HT-29 (cell line): ENCODE data around the gene TECPR1. TPM values are rescaled to one million over a fixed set of nuclear protein-coding genes. Genes with fewer than 3 reads are reported as not detected.

Experiments used
- DNase-seq: peaks from one replicate; pipeline ENCODE4 v3.0.0-alpha.2; 2015; ENCODE audit warnings: low spot score
- total RNA-seq: library from RNA; depleted of rRNA; stranded (reverse); fragments of >200 nt; shearing (Covaris generic); gene quantifications from 2 replicates; pipeline ENCODE4 v1.2.3, GENCODE V29; 2014; rRNA removed

The TECPR1 gene
- 36.2 and 47.6 TPM in 2 replicates for total RNA-seq

GRCh38 chr7:98251601-98252424 is at the start of gene TECPR1:
TECPR1 (minus strand) TSS chr7:98252232; CDS start chr7:98246146, 6,086 bp downstream.
- peak; percentile 98 for DNase-seq

DNA sequence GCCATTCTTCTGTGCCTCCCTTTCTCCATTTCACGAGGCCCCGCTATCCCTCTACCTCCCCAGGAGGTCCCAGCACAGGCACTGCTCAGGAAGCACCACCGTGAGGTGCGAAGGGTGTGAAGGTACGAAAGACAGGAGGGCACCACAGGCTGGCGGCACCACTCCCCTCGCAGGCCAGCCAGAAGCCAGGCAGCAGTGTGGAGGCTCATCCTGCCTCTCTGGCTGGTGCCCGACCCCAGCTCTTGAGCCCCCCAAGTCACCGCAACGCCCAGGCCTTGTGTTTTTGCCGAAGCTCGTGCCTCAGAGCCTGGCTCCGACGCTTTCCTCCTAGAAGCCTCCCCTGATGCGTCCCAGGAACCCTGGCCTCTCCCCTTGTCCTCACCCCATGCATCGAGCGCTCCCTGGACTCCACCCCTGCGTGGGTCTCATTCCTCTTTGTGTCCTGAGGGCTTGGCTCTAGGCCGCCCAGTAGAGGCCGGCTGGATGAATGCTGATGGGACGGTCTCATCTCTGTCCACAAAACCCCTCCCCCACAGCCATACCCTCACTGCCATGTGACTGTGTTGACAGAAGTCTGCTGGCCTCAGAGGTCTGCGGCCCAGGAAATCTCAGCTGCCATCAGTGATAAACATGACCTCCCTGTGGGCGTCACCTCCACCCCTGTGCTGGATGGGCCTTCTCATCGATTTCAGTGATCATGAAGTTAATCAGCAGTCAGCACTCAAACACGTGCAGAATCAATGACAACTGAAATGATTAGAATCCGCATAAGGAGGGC is 48.8 kb upstream of the TECPR1 start:
- DNase-seq: no peak

DNA sequence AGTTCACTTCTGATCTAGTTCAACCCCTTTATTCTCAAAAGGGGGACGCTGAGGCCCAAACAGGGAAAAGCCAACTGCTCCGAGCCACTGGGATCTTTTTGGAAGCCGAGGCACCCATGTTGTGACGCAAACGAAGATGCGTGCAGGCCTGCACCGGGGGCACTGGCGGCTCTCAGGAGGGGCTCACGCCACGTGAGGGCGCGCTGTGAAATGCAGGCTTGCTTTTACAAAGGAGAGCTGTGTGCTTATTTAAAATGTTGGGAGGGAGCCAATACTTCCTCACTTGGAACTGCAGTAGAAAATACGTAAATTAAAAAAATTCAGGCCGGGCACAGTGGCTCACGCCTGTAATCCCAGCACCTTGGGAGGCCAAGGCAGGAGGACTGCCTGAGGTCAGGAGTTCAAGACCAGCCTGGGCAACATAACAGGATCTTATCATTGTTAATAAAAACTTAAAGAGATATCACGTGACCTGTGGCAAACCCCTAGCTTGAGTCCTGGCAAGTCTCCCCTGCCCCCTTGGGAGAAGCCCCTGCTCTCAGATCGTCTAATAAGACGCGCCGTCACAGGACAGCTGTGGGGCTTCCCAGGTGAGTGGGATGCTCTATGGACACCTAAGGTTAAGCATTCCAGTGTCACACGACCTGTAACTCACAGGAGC is 45.7 kb upstream of the TECPR1 start:
- no peak for DNase-seq

- no peak for DNase-seq
These were observed 44.8 kb upstream of the TECPR1 start for GRCh38 chr7:98296833-98297232.

GRCh38 chr7:98295467-98296192 is 43.6 kb upstream of the TECPR1 start:
- no peak for DNase-seq

GRCh38 chr7:98294798-98295382 is 42.9 kb upstream of the TECPR1 start:
- DNase-seq: peak; percentile 84

DNA sequence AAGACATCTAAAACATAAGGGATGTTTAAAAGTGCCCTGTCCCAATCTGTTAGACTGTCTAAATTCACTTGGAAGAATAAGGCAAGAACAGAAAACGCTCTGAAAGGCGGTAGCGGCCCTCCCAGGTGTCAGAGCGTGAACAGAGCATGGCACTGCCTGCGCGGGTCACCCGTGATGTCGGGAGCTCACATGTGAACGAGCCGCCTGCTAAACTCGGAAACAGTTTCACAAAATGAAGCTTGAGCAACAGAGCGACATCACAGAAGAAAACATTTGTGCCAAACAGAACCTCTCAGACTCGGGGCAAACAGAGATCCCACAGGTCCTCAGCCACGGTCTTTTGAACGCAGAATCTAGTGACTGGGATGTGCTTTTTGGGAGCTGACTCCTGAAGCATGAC is 42.3 kb upstream of the TECPR1 start:
- no peak for DNase-seq

- DNase-seq: no peak
These were observed 41.7 kb upstream of the TECPR1 start for GRCh38 chr7:98293746-98294145.

GRCh38 chr7:98293265-98293664 is 41.2 kb upstream of the TECPR1 start:
- DNase-seq: no peak

DNA sequence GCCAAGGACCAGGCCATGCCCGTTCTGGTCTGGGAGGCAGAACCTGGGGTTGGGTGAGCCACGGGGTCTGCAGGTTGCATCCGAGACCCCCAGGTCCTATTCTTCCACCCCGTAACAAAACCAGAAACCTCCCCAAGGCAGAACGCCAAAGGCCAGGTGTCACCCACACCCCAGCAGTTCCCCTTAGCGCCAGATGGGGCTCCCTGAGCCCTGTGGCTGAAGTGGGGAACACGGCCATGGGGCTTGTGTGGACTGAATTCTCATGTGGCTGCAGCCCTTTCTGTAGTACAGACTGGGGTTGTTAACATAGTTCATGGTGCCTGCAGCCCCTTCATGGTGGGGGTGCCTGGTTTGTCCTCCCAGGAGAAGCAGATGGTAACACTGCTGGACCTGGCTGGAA is 39.7 kb upstream of the TECPR1 start:
- DNase-seq: peak; percentile 34

- no peak for DNase-seq
These were observed 37.4 kb upstream of the TECPR1 start for GRCh38 chr7:98289333-98289875.

- no peak for DNase-seq
These were observed 36.2 kb upstream of the TECPR1 start for GRCh38 chr7:98288064-98288823.

DNA sequence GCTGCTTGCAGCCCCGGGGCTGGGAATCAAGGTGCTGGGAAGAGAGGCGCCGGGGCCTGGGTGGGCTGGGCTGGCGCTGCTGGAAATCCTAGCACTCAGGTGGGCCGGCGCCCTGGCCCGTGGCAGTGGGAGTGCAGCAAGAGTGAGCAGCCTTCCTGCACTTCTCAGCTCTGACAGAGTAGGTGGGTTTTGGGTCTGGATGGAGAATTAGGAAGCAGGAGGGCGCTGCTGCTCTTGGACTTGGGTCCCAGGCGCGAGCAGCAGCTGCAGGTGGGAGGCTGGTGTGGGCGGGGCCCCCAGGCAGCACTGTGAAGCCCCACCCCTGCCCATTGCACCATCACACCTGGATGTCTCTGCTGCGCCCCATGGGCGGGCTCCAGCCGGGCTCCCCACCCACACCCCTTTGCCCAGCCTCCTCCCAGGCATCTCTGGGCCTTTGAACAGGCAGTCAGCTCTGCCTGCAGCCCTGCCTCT is 35.5 kb upstream of the TECPR1 start:
- peak; percentile 96 for DNase-seq

- DNase-seq: no peak
These were observed 34.9 kb upstream of the TECPR1 start for GRCh38 chr7:98286701-98287485.

DNA sequence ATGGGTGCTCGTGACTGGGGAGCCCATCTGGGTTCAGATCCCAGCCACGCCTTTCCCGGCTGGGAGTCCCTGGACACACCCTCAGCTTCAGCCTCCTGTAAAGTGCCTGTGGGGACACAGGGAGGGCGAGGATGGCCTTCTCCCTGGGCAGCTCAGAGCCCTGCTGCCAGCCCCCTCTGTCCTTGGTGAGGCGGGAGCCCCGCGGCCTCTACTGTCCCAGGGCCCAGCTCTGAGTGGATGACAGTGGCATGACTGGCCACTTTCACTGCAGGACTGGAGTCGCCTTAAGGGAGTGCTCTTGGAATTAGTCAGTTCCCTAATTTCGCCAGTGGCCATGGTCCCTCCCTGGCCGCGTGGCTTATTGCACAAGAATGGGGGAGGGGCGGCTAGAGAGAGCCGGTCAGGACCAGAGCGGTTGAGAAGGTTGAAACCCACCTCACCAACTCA is 34.1 kb upstream of the TECPR1 start:
- peak; percentile 41 for DNase-seq

DNA sequence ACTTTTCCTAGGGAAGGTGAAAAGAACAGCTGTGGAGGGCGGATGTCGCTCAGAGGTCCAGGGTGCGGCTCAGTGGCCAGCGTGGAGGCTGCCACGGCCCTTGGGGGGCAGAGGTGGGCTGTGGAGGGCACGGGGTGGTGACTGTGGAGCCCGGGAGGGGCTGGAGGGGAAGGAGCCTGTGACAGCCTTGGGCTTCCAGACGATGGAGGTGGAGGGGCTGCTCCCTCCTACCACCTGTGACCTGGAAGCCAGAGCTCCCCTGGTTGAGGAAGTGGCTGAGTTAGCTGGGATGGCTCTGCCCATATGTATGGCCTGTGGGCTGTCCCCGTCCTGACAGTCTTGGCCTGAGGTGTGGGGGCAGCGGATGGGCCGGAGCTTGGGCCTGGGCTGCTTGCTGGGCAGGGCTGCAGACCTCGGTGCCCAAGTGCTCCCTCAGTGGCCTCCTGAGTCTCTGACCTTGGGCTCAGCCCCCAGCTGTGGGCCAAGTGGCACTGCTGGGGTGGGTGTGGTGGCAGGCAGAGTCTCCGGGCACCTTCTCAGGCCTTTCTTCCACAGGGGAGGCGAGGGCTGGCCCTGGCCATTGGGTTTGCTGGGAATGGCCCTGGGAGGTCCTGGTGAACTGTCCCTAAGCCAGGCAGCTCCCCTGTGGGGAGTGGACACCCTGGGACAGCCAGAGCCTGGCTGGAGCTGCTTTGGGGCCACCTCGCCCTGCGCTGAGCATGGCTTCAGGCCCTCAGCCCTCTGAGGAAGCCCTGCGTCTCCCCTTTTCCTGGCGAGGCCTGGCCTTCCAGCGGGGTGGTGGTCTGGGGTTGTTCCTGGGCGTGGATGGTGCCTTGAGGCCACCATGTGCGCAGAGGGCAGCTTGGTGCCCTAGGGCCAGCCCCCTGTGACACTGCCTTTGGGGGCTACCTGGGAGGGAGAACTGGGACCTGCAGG is 33.4 kb upstream of the TECPR1 start:
- peak; percentile 55 for DNase-seq

DNA sequence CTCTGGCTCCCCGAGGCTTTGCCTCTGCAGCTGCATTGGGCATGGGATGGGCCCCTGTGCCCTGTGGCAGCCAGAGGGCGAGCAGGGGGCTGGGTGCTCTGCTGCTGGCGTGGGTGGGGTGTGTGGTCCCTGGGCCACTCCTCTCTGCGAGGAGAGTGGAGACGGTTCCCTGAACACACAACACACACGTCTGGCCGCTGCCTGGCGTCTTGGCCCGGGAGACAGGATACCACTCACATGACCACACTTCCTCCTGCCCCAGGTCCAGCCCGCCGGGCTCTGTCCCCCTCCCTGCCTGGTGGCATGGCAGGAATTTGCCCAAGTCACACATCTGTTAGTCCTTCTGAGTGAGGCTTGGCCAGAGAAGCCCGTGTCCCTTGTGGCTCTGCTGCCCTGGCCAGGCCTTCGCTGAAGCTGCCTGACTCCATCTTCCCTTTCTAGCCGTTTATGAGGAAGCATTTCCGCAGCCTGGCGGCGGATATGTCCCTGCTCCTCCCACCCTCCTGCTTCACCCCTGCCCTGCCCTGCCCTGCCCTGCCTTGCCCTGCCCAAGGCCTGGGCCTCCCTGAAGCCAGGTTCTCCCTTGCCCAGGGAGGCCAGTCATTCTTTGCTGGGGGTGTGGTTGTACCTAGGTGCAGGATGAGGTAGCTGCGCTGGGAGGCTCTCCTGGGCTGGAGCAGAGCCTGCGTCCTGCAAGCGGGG is 32.5 kb upstream of the TECPR1 start:
- DNase-seq: peak; percentile 95
